Measurements from ENCODE around the gene RHOT1.

DNA sequence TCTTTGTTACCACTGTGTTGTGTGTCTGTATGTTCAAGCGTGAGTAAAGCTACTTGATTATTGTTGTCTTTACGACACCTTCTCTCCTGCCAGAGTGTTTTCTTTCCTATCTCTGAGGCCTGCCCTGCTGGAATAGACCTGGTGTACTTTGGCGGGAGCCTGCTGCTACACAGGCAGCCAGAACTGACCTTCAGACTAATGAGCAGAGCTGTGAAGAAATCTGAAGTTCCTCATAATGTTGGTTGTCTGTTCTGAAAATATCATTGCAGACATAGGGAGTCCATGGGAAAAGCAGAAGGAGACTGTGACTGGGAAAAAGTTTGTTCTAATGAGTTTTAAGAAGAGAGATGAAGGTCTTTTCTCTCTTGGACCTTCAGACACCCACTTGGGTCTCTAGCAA is 9.8 kb downstream of the RHOT1 start:
- TF ChIP-seq POLR2A (IDR thresholded peaks at IDR 0.05) (no peak), EP300 (IDR thresholded peaks at IDR 0.05) (no peak)
- TF ChIP-seq, protein P1, sequence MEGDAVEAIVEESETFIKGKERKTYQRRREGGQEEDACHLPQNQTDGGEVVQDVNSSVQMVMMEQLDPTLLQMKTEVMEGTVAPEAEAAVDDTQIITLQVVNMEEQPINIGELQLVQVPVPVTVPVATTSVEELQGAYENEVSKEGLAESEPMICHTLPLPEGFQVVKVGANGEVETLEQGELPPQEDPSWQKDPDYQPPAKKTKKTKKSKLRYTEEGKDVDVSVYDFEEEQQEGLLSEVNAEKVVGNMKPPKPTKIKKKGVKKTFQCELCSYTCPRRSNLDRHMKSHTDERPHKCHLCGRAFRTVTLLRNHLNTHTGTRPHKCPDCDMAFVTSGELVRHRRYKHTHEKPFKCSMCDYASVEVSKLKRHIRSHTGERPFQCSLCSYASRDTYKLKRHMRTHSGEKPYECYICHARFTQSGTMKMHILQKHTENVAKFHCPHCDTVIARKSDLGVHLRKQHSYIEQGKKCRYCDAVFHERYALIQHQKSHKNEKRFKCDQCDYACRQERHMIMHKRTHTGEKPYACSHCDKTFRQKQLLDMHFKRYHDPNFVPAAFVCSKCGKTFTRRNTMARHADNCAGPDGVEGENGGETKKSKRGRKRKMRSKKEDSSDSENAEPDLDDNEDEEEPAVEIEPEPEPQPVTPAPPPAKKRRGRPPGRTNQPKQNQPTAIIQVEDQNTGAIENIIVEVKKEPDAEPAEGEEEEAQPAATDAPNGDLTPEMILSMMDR (IDR thresholded peaks at IDR 0.05), result no peak

Measured in ovary (tissue), 3 donors.